SH-SY5Y (cell line): ENCODE measurements around the gene MACO1.

Experiments
- GATA2 ChIP-seq: IDR thresholded peaks from 2 replicates; pipeline ENCODE4 v1.6.1; 2011; ENCODE audit warnings: mild to moderate bottlenecking, low read depth, low read length
- GATA3 ChIP-seq: IDR thresholded peaks from 2 replicates; pipeline ENCODE4 v1.6.1; 2011; ENCODE audit warnings: low read depth, mild to moderate bottlenecking, low read length, moderate library complexity

The MACO1 gene

GRCh38 chr1:25467193-25467592, 36.5 kb downstream of the MACO1 start:
- TF ChIP-seq GATA2 (no peak), GATA3 (no peak)

- no peak for TF ChIP-seq GATA2
These were observed 36.9 kb downstream of the MACO1 start for GRCh38 chr1:25467616-25468015.

GRCh38 chr1:25468033-25468432, 37.3 kb downstream of the MACO1 start:
- TF ChIP-seq GATA2 (no peak), GATA3 (no peak)

- no peak for TF ChIP-seq GATA2
- TF ChIP-seq GATA3, result no peak
These were observed 38.5 kb downstream of the MACO1 start for GRCh38 chr1:25469177-25469576.

- TF ChIP-seq GATA2 (no peak), GATA3 (no peak)
These were observed 41.8 kb downstream of the MACO1 start for GRCh38 chr1:25472471-25472870.

GRCh38 chr1:25473653-25474225, 43.0 kb downstream of the MACO1 start:
- TF ChIP-seq GATA2, result no peak
- TF ChIP-seq GATA3, result no peak

GRCh38 chr1:25474439-25475047, 43.8 kb downstream of the MACO1 start:
- TF ChIP-seq GATA3 (no peak), GATA2 (no peak)

- TF ChIP-seq GATA3, result no peak
These were observed 45.7 kb downstream of the MACO1 start for GRCh38 chr1:25476186-25477097.

GRCh38 chr1:25477448-25478034, 46.8 kb downstream of the MACO1 start:
- TF ChIP-seq GATA3 (no peak), GATA2 (no peak)

GRCh38 chr1:25478633-25479032, 47.9 kb downstream of the MACO1 start:
- TF ChIP-seq GATA3 (no peak), GATA2 (no peak)

- TF ChIP-seq GATA2 (no peak), GATA3 (no peak)
These were observed 50.9 kb downstream of the MACO1 start for GRCh38 chr1:25481625-25482024.

- TF ChIP-seq GATA3 (no peak), GATA2 (peak; percentile 27; the same call in 1 of the 2 replicates)
These were observed 51.5 kb downstream of the MACO1 start for GRCh38 chr1:25482211-25482610.

GRCh38 chr1:25484096-25484495, 53.4 kb downstream of the MACO1 start:
- no peak for TF ChIP-seq GATA3
- TF ChIP-seq GATA2, result no peak

- TF ChIP-seq GATA3 (no peak), GATA2 (no peak)
These were observed 53.8 kb downstream of the MACO1 start for GRCh38 chr1:25484533-25484932.
